ENCODE measurements around the gene PDE1C. TPM values are rescaled to one million over a fixed set of nuclear protein-coding genes. Genes with fewer than 3 reads are reported as not detected.
A peak's percentile ranks its signal among the peaks of the same experiment; 100 is the strongest.

PDE1C gene
- total and polyA plus RNA-seq, 2 experiments from 2014 or later, result 0.38 to 2.3 TPM

DNA sequence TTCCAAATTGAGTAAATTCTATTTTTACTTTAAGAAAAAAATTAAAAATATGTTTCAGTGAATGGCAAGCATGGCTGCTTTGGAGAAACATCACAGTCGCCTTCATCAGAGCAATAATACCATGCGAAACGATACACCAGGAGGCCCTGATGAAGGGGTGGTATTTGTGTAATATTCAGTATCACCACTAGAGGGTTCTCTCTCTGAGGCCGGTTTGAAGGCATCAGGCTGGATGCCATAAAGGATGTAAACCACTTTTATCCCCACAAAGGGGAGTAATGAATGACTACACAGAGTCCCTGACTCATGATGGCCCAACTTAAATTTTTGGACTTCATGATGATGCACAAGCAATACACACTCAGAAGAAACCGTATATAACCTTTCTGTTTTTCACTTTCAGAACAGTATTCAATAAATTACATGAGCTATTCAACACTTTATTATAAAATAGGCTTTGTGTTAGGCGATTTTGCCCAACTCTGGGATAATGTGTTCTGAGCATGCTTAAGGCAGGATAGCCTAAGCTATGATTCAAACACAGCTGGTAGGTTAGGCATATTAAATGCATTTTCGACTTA is 287.7 kb downstream of the PDE1C start:
- peaks cover 15% of the 10 kb centered on the region for H3K27me3 ChIP-seq
- DNase-seq (ENCODE audit: low read depth in 1 of 2, low spot score in 1 of 2), result peak; percentile 70 to 75
- TF ChIP-seq CTCF (IDR thresholded peaks at IDR 0.05; ENCODE audit: low read depth, low read length), result peak; percentile 77

DNA sequence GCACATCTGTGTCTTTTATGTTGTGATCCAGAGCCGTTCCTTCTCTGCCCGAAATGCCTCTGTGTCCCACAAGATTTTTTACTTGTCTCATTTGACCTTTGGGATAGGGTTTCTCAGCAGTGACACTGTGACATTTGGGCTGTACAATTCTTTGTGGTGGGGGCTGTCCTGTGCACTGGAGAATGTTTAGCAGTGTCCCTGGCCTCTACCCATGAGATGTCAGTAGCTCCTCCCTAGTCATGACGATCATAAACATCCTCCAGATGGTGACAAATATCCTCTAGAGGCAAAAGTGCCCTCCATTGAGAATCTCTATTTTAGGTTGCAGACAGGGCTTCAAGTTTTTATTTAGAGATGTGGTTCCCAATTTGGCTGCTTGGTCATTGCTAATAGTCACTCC is 291.9 kb downstream of the PDE1C start:
- no peak for TF ChIP-seq CTCF (IDR thresholded peaks at IDR 0.05; ENCODE audit: low read depth, low read length)
- no peaks in the 10 kb centered on the region for H3K9me3 ChIP-seq (ENCODE audit: low read depth)
- H3K36me3 ChIP-seq, result no peaks in the 10 kb centered on the region
- DNase-seq (ENCODE audit: low read depth in 1 of 2, low spot score in 1 of 2), result no peak
- no peak overlapping the region for H3K27ac ChIP-seq
- H3K27me3 ChIP-seq, result peaks cover 23% of the 10 kb centered on the region
- no peaks in the 10 kb centered on the region for H3K4me1 ChIP-seq (ENCODE audit: low read depth)
- H3K4me3 ChIP-seq, result no peak overlapping the region

More for the DNA sequence above, 287.7 kb downstream of the PDE1C start:
- H3K27ac ChIP-seq, result no peak overlapping the region
- H3K36me3 ChIP-seq, result no peaks in the 10 kb centered on the region
- no peak overlapping the region for H3K4me3 ChIP-seq
- H3K4me1 ChIP-seq (ENCODE audit: low read depth), result no peaks in the 10 kb centered on the region
- H3K9me3 ChIP-seq (ENCODE audit: low read depth), result no peaks in the 10 kb centered on the region

GRCh38 chr7:31776616-31777015 is 293.6 kb downstream of the PDE1C start:
- peak in 1 of 2 donors; percentile 61 for DNase-seq (ENCODE audit: low read depth in 1 of 2, low spot score in 1 of 2)
- Histone ChIP-seq H3K36me3 (no peaks in the 10 kb centered on the region), H3K9me3 (ENCODE audit: low read depth) (no peaks in the 10 kb centered on the region), H3K27me3 (peaks cover 34% of the 10 kb centered on the region), H3K4me3 (no peak overlapping the region), H3K27ac (no peak overlapping the region), H3K4me1 (ENCODE audit: low read depth) (no peaks in the 10 kb centered on the region)
- no peak for TF ChIP-seq CTCF (IDR thresholded peaks at IDR 0.05; ENCODE audit: low read depth, low read length)

DNA sequence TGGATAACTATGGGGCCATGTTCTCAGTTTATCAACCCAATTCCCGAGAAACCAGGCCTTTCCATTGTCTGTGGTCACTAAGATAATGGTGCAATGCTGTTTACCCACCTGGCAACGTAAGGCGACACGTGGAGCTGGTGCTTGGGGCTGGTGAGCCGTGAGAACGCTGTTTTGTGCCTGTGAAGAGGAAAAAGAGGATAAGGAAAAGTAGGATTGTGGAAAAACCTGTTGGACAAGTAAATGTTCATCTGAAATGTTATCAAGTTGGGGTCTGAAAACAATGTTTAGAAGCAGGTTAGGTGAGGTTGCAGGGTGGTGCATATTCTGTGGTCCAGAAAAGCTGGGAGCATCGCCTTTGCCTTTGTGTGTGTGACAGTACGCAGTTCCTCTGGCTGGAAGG is 294.7 kb downstream of the PDE1C start:
- no peak for TF ChIP-seq CTCF (IDR thresholded peaks at IDR 0.05; ENCODE audit: low read depth, low read length)
- H3K27me3 ChIP-seq, result peaks cover 40% of the 10 kb centered on the region
- no peak overlapping the region for H3K27ac ChIP-seq
- no peak for DNase-seq (ENCODE audit: low read depth in 1 of 2, low spot score in 1 of 2)
- no peaks in the 10 kb centered on the region for H3K36me3 ChIP-seq
- H3K4me3 ChIP-seq, result no peak overlapping the region
- no peaks in the 10 kb centered on the region for H3K9me3 ChIP-seq (ENCODE audit: low read depth)
- H3K4me1 ChIP-seq (ENCODE audit: low read depth), result no peaks in the 10 kb centered on the region

- DNase-seq (ENCODE audit: low read depth in 1 of 2, low spot score in 1 of 2), result no peak
- Histone ChIP-seq H3K36me3 (no peaks in the 10 kb centered on the region), H3K27me3 (peaks cover 58% of the 10 kb centered on the region), H3K9me3 (ENCODE audit: low read depth) (no peaks in the 10 kb centered on the region), H3K4me1 (ENCODE audit: low read depth) (no peaks in the 10 kb centered on the region), H3K27ac (no peak overlapping the region), H3K4me3 (no peak overlapping the region)
- TF ChIP-seq CTCF (IDR thresholded peaks at IDR 0.05; ENCODE audit: low read depth, low read length), result no peak
Measured at GRCh38 chr7:31772211-31772610, 298.0 kb downstream of the PDE1C start.

Data from cardiac muscle cell (in vitro differentiated cells and primary cell).